HG03442 (cell line): ENCODE data around the gene HSPA13.
A peak's percentile ranks its signal among the peaks of the same experiment; 100 is the strongest.
"Not testable (repeated sequence)": the region's sequence is repeated elsewhere in the genome, so short reads cannot be mapped to it uniquely, and the experiment has no call there.

Experiments used
- ATAC-seq: cut with Tn5 transposase; IDR thresholded peaks from one replicate; pipeline ENCODE4 v1.9.1; 2021; ENCODE audit warnings: mild to moderate bottlenecking, moderate library complexity; ENCODE audit not compliant: unreplicated experiment

Gene HSPA13

GRCh38 chr21:14382835-14383595, at the start of gene HSPA13:
Gene HSPA13, minus strand, starts transcription at chr21:14383146. Its CDS starts 27 bp downstream, at chr21:14383119.
- peak; percentile 97 for ATAC-seq

GRCh38 chr21:14418920-14419319, 36.0 kb upstream of the HSPA13 start:
- ATAC-seq: no peak

- ATAC-seq: no peak
Measured at GRCh38 chr21:14414932-14415508, 32.1 kb upstream of the HSPA13 start.

GRCh38 chr21:14405962-14406361, 23.0 kb upstream of the HSPA13 start:
- no peak for ATAC-seq

- ATAC-seq: no peak
Measured at GRCh38 chr21:14405225-14405624, 22.3 kb upstream of the HSPA13 start.

- no peak for ATAC-seq
Measured at GRCh38 chr21:14403681-14404318, 20.9 kb upstream of the HSPA13 start.

GRCh38 chr21:14401217-14401616, 18.3 kb upstream of the HSPA13 start:
- ATAC-seq: no peak

- no peak for ATAC-seq
Measured at GRCh38 chr21:14388282-14388681, 5.3 kb upstream of the HSPA13 start.

- ATAC-seq: no peak
Measured at GRCh38 chr21:14384453-14384852, 1.5 kb upstream of the HSPA13 start.

GRCh38 chr21:14383596-14384180, 742 bp upstream of the HSPA13 start:
- peak; percentile 12 for ATAC-seq

- ATAC-seq: no peak
Measured at GRCh38 chr21:14382486-14382834, 486 bp downstream of the HSPA13 start.

- ATAC-seq: no peak
Measured at GRCh38 chr21:14376854-14377253, 6.1 kb downstream of the HSPA13 start.

- ATAC-seq: no peak
Measured at GRCh38 chr21:14366998-14367397, 15.9 kb downstream of the HSPA13 start.

- no peak for ATAC-seq
Measured at GRCh38 chr21:14361958-14362357, 21.0 kb downstream of the HSPA13 start.

- no peak for ATAC-seq
Measured at GRCh38 chr21:14358775-14359174, 24.2 kb downstream of the HSPA13 start.

- no peak for ATAC-seq
Measured at GRCh38 chr21:14356746-14357145, 26.2 kb downstream of the HSPA13 start.

- ATAC-seq: no peak
Measured at GRCh38 chr21:14354515-14354914, 28.4 kb downstream of the HSPA13 start.

- no peak for ATAC-seq
Measured at GRCh38 chr21:14353726-14354125, 29.2 kb downstream of the HSPA13 start.

- ATAC-seq: no peak
Measured at GRCh38 chr21:14353231-14353630, 29.7 kb downstream of the HSPA13 start.

GRCh38 chr21:14327346-14327745, 55.6 kb downstream of the HSPA13 start:
- ATAC-seq: not testable (repeated sequence)

- ATAC-seq: no peak
Measured at GRCh38 chr21:14325595-14325994, 57.4 kb downstream of the HSPA13 start.
